Osteocyte (in vitro differentiated cells): Measurements from ENCODE around the gene CHKA. TPM values are rescaled to one million over a fixed set of nuclear protein-coding genes. Genes with fewer than 3 reads are reported as not detected.

ENCODE experiments used
- DNase-seq: peaks from one replicate; pipeline ENCODE4 v3.0.0; 2021; ENCODE audit warnings: mixed read lengths; ENCODE audit not compliant: unreplicated experiment; ENCODE audit errors: extremely low spot score
- H3K27ac Mint-ChIP-seq: one replicate; pipeline ENCODE4 v1.8.0; 2021; ENCODE audit warnings: mild to moderate bottlenecking, mixed read lengths; ENCODE audit not compliant: unreplicated experiment
- H3K27me3 Mint-ChIP-seq: one replicate; pipeline ENCODE4 v1.8.0; 2021; ENCODE audit warnings: mixed read lengths; ENCODE audit not compliant: unreplicated experiment
- H3K36me3 Mint-ChIP-seq: one replicate; pipeline ENCODE4 v1.8.0; 2021; ENCODE audit warnings: mixed read lengths; ENCODE audit not compliant: unreplicated experiment
- H3K4me1 Mint-ChIP-seq: one replicate; pipeline ENCODE4 v1.8.0; 2021; ENCODE audit warnings: mixed read lengths; ENCODE audit not compliant: unreplicated experiment
- H3K4me3 Mint-ChIP-seq: one replicate; pipeline ENCODE4 v1.8.0; 2021; ENCODE audit warnings: mild to moderate bottlenecking, moderate library complexity, mixed read lengths; ENCODE audit not compliant: unreplicated experiment
- H3K9me3 Mint-ChIP-seq: one replicate; pipeline ENCODE4 v1.8.0; 2021; ENCODE audit warnings: mixed read lengths; ENCODE audit not compliant: unreplicated experiment
- CTCF ChIP-seq: fragments of 200-600 bp; sonication (generic); IDR thresholded peaks from 2 replicates; pipeline ENCODE4 v1.5.0; 2021; ENCODE audit warnings: antibody characterized with exemption, mild to moderate bottlenecking, moderate library complexity
- total RNA-seq: library from RNA; stranded (reverse); gene quantifications from 2 replicates; pipeline ENCODE4 v1.2.1, GENCODE V29; 2021

Gene CHKA
- total RNA-seq, 1 donor from 2014 or later: 38.0 TPM

GRCh38 chr11:68141246-68142027 is 20.2 kb upstream of the CHKA start:
- Mint-ChIP-seq H3K36me3 (no peaks in the 10 kb centered on the region), H3K9me3 (no peaks in the 10 kb centered on the region)

GRCh38 chr11:68140496-68141245 is 19.5 kb upstream of the CHKA start:
- Mint-ChIP-seq H3K27me3 (no peaks in the 10 kb centered on the region), H3K36me3 (no peaks in the 10 kb centered on the region), H3K4me3 (no peak overlapping the region)

More at GRCh38 chr11:68141246-68142027, 20.2 kb upstream of the CHKA start:
- Mint-ChIP-seq H3K27ac (no peak overlapping the region), H3K4me1 (peaks cover 3% of the 10 kb centered on the region), H3K27me3 (no peaks in the 10 kb centered on the region), H3K4me3 (no peak overlapping the region)
- no peak for DNase-seq
- TF ChIP-seq CTCF: no peak

GRCh38 chr11:68138237-68138636 is 17.0 kb upstream of the CHKA start:
- Mint-ChIP-seq H3K36me3 (no peaks in the 10 kb centered on the region), H3K4me1 (no peaks in the 10 kb centered on the region), H3K9me3 (no peaks in the 10 kb centered on the region), H3K27me3 (no peaks in the 10 kb centered on the region), H3K4me3 (no peak overlapping the region), H3K27ac (no peak overlapping the region)
- DNase-seq: no peak
- TF ChIP-seq CTCF: no peak

More at GRCh38 chr11:68140496-68141245, 19.5 kb upstream of the CHKA start:
- Mint-ChIP-seq H3K27ac (no peak overlapping the region), H3K4me1 (no peaks in the 10 kb centered on the region), H3K9me3 (no peaks in the 10 kb centered on the region)
- DNase-seq: no peak
- TF ChIP-seq CTCF: no peak

GRCh38 chr11:68137833-68138232 is 16.6 kb upstream of the CHKA start:
- H3K27me3 Mint-ChIP-seq: no peaks in the 10 kb centered on the region
- H3K27ac Mint-ChIP-seq: no peak overlapping the region
- no peak overlapping the region for H3K4me3 Mint-ChIP-seq
- H3K36me3 Mint-ChIP-seq: no peaks in the 10 kb centered on the region
- no peaks in the 10 kb centered on the region for H3K9me3 Mint-ChIP-seq
- no peaks in the 10 kb centered on the region for H3K4me1 Mint-ChIP-seq
- no peak for DNase-seq
- no peak for TF ChIP-seq CTCF

GRCh38 chr11:68136866-68137265 is 15.7 kb upstream of the CHKA start:
- H3K27me3 Mint-ChIP-seq: no peaks in the 10 kb centered on the region
- H3K4me3 Mint-ChIP-seq: no peak overlapping the region
- no peak for TF ChIP-seq CTCF
- no peak for DNase-seq
- H3K36me3 Mint-ChIP-seq: no peaks in the 10 kb centered on the region
- no peaks in the 10 kb centered on the region for H3K4me1 Mint-ChIP-seq
- no peak overlapping the region for H3K27ac Mint-ChIP-seq
- no peaks in the 10 kb centered on the region for H3K9me3 Mint-ChIP-seq
